Cerebellar cortex (tissue), 1 donor: ENCODE results near the gene SCUBE1.

Source experiments
- DNase-seq: peaks from one replicate; pipeline ENCODE4 v3.0.0-alpha.2; 2015; ENCODE audit warnings: low spot score

Gene SCUBE1

GRCh38 chr22:43213051-43213450 lies 130.1 kb downstream of the SCUBE1 start:
- no peak for DNase-seq

GRCh38 chr22:43212434-43212952 lies 130.7 kb downstream of the SCUBE1 start:
- DNase-seq, result no peak

- DNase-seq, result no peak
Observed at GRCh38 chr22:43211941-43212433, 131.2 kb downstream of the SCUBE1 start.

GRCh38 chr22:43210631-43211515 lies 132.3 kb downstream of the SCUBE1 start:
- no peak for DNase-seq

GRCh38 chr22:43209971-43210370 lies 133.2 kb downstream of the SCUBE1 start:
- no peak for DNase-seq

GRCh38 chr22:43209523-43209890 lies 133.7 kb downstream of the SCUBE1 start:
- no peak for DNase-seq

- no peak for DNase-seq
Observed at GRCh38 chr22:43208703-43209522, 134.3 kb downstream of the SCUBE1 start.

GRCh38 chr22:43207849-43208702 lies 135.1 kb downstream of the SCUBE1 start:
- DNase-seq, result no peak

GRCh38 chr22:43207386-43207785 lies 135.8 kb downstream of the SCUBE1 start:
- DNase-seq, result no peak

GRCh38 chr22:43206509-43207161 lies 136.5 kb downstream of the SCUBE1 start:
- no peak for DNase-seq

GRCh38 chr22:43205748-43206508 lies 137.2 kb downstream of the SCUBE1 start:
- no peak for DNase-seq

- DNase-seq, result no peak
Observed at GRCh38 chr22:43205261-43205691, 137.9 kb downstream of the SCUBE1 start.

- no peak for DNase-seq
Observed at GRCh38 chr22:43203471-43203981, 139.6 kb downstream of the SCUBE1 start.

GRCh38 chr22:43202756-43203410 lies 140.3 kb downstream of the SCUBE1 start:
- DNase-seq, result no peak

GRCh38 chr22:43202326-43202725 lies 140.8 kb downstream of the SCUBE1 start:
- DNase-seq, result no peak

GRCh38 chr22:43201486-43202219 lies 141.5 kb downstream of the SCUBE1 start:
- DNase-seq, result no peak

GRCh38 chr22:43200555-43200954 lies 142.6 kb downstream of the SCUBE1 start:
- no peak for DNase-seq

GRCh38 chr22:43200031-43200430 lies 143.1 kb downstream of the SCUBE1 start:
- peak; percentile 55 for DNase-seq

- no peak for DNase-seq
Observed at GRCh38 chr22:43199541-43199940, 143.6 kb downstream of the SCUBE1 start.
